HG03432 (cell line): ENCODE measurements around the gene ELAVL1.

Source experiments
- ATAC-seq: cut with Tn5 transposase; IDR thresholded peaks from one replicate; pipeline ENCODE4 v1.9.1; 2021; ENCODE audit warnings: mild to moderate bottlenecking, moderate library complexity; ENCODE audit not compliant: unreplicated experiment

ELAVL1 gene

DNA sequence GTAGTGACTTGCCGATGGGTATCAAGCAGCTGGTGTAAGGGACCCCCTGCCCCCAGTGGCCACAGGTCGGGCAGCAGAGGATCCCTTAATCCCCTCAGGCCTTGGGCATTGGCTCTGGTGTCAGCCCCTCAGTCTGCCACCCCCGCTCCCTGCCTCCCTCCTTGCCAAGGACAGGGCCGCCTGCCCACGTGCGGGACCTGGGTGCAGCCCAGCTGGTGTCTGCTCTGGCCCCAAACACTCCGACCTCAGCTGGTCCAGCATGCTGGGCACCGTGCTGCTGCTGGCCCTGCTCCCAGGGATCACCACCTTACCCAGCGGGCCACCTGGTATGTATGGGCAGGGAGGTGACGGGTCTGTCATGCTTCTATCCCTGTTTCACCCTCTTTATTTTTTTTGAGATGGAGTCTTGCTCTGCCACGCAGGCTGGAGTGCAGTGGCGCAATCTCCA, 90.8 kb downstream of the ELAVL1 start, which contains the start of gene TGFBR3L:
Gene TGFBR3L (plus strand): TSS at position 233 of the 448 bp plus-strand sequence.
- ATAC-seq = no peak

DNA sequence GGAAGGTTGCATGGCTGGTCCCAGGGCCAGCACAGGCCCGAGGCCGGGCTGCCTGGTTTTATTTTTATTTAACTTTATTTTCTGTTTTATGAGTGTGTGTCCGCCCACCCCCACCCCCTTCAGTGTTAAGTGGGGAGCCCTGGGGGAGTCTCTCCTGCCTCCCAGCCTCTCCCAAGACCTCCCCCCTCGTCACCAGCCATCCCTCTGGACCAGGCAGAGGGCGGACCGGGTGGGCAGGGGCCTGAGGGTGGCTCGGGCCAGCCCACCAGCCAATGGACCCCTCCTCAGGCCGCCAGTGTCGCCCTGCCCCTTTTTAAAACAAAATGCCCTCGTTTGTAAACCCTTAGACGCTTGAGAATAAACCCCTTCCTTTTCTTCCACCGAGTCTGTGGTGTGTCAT, 91.3 kb downstream of the ELAVL1 start:
- no peak for ATAC-seq

DNA sequence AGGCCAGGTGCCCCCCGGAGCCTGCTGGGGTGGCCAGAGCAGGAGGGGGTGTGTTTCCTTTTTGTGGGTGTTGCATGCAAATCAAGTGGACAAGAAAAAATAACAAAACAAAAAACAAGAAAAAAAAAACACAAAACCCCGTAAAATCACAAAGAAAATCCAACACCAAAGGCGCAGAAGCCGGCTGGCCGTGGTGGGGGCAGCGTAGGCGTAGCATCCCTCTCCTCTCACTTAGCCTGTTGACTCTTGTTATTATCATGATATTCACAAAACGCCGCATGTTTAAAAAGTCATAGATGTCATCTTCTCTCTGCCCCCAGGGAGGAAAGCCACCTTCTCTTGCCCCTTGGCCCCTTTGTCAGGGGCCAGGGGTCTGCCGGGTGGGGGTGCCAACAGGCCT, 91.8 kb downstream of the ELAVL1 start:
- ATAC-seq = no peak

DNA sequence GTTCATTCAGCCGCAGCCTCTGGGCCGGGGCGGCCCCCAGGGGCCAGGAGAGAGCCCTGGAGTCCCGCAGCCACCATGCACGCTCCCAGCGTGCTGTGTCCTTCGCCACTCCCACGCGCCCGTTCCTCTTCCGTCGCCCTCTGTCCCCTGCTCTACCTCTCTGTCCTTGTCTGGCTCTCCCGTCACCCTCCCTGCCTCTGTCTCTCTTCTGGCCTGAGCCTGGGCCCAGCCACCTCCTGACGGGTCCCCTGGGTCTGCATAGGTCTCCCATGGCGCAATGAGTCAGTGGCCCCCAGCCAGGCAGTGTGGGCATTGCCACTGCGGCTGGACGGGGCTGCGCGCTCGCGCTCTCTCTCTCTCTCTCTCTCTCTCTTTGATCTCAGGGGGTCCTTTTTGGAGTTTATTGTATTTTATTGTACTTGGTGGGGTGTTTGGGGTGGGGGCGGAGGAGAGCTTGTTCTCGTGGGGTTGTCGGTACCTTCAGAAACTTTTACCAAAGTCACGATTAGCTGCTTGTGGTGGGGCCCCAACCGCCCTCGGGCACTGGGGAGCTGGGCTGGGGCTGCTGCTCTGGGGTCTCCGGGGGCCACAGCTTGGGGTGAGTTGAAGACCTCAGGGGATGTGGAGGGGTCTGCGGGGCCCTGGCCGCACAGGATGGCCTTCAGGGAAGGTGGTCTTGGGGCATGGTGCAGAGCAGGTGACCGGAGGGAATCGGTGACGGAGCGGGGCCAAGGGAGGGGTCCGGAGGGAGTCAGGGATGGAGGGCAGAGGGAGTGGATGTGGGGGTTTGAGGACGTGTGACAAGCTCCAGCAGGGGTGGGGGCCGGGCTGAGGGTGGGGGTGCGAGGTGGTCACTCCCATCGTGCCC, 92.5 kb downstream of the ELAVL1 start:
- ATAC-seq = no peak

DNA sequence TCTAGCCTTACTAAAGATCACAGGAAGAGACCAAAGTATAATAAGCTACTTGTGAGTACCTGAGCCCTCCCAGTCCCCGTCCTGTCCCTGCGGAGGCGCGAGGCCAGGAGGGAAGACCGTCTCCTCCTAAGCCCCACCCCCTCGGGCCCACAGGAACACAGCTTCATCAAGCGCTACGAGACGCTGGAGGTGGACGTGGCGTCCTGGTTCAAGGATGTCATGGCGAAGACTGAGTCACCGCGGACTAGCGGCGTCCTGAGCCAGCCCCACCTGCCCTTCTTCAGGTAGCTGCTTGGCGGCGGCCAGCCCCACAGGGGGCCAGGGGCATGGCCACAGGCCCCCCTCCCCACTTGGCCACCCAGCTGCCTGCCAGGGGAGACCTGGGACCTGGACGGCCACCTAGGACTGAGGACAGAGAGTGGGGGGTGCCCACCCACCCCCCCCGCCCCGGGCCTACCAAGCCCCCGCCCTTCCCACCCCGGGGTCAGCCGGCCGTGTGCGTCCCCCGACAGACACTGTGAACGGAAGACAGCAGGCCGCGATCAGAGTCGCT, 93.2 kb downstream of the ELAVL1 start:
- ATAC-seq = no peak

DNA sequence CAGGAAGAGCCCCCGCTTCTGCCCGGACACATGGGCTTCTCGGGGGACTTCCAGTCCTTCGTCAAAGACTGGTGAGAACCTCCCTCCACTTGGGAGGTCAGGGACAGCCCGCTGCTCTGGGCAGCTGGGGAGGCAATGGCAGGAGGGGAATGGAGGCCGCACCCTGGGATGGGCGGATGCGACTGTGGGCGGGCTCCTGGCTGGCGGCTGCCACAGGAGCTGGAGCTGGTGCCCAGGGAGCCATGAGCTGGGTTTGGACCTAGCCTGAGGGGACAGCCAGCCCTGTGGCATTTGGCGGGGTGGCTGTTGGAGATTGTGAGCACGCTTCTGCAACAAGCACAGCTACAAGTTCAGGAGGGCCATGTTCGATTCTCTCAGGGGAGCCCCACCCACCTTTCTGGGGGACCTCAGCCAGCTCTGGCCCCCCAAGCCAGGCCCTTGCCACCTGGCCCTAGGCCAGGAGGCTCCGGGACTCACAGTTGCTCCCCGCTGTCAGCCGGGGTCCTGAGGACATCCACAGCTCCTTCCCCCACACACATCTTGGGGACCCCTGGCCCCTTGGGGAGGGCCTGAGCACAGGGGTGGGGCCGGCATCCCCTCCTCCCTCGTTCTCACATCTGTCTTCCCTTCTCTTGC, 93.8 kb downstream of the ELAVL1 start:
- ATAC-seq = no peak

DNA sequence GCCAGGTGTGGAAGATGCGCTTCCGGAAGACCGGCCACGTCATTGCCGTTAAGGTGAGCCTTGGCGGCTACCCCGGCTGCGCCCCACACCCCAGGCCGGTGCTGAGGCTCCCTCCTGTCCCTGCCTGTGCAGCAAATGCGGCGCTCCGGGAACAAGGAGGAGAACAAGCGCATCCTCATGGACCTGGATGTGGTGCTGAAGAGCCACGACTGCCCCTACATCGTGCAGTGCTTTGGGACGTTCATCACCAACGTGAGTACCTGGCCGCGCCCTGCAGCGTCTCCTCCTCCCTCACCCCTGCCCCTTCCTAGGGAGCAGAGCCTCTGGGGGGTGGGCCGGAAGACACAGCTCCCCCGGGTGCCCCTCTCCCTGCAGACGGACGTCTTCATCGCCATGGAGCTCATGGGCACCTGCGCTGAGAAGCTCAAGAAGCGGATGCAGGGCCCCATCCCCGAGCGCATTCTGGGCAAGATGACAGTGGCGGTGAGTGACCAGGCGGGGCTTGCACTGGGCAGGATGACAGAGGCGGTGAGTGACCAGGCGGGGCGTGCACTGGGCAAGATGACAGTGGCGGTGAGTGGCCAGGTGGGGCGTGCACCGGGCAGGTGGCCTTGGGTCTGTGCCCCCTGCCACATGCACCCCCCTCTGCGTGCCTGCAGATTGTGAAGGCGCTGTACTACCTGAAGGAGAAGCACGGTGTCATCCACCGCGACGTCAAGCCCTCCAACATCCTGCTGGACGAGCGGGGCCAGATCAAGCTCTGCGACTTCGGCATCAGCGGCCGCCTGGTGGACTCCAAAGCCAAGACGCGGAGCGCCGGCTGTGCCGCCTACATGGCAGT, 94.9 kb downstream of the ELAVL1 start:
- ATAC-seq = no peak

DNA sequence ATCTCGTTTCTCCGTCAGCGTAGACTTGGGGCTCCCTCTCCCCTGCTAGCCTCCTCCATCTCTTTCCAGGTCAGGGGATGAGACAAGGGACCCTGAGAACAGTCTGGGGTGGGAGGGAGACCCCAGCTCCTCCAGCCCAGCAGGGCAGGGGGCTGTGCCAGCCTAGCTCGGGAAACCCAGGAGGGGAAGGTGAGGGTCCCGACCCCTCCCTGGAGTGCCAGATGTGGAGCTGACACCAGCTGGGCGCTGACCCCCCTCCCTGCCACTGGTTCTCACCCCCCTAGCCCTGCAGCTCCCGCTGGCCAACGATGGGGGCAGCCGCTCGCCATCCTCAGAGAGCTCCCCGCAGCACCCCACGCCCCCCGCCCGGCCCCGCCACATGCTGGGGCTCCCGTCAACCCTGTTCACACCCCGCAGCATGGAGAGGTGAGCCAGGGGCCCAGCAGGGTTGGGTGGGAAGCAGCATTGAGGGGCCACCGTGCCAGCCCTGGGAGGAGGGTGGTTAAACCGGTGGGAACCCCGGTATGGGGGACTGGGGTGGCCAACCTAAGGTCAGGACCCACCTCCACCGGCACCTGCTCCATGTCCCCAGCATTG, 95.9 kb downstream of the ELAVL1 start:
- ATAC-seq = no peak

DNA sequence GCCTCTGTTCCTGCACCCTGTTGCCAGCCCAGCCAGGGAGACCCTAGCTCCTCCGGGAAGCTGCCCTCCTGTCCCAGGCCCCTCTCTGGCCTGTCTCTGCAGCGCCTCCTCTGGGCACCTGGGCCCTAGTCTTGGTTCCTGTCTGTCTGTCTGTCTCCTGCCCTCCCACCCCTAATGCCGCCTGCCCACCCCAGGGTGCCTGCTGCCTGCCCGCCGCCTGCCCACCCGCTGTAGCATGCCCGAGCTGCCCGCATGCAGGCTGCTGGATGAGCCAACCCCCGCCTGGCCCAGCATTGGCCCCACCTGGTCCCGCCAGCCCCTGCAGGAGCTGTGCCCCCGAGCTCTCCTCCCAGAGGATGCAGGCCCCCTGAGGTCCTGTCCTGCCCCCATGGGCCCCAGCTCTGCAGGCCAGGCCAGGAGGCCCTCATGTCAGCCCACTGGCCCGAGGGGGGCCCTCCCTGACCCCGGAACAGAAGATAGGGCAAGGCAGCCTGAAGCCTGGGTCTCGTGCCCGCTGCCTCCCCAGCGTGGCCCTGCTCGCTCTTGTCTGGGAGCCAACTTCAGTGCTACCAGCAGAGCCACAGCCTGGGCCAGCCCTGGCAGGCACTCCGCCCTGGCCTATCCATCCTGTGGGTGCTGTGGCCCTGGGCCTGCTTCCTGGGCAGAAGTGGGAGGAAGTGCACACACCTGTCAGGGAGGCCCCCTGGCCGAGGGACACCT, 96.5 kb downstream of the ELAVL1 start:
- no peak for ATAC-seq
